WTC11 (cell line): Measurements from ENCODE around the gene PBOV1. TPM values are rescaled to one million over a fixed set of nuclear protein-coding genes. Genes with fewer than 3 reads are reported as not detected.

ENCODE experiments used
- ATAC-seq: fragments of 200-7000 bp; cut with Tn5 transposase; 2 replicates; pipeline ENCODE4 v1.10.0; 2021; ENCODE audit warnings: mild to moderate bottlenecking, moderate library complexity
- CTCF ChIA-PET: fragments of 300-600 bp; sonication (Branson Sonifier 250); formaldehyde crosslinking; loops from one replicate; lab custom pipeline; 2021; ENCODE audit warnings: antibody characterized with exemption; lab: Charles Lee
- POLR2A ChIA-PET: fragments of 350-600 bp; sonication (Branson Sonifier 250); formaldehyde crosslinking; loops from one replicate; lab custom pipeline; 2021; ENCODE audit warnings: antibody characterized with exemption; lab: Charles Lee
- DNase-seq: peaks from one replicate; pipeline ENCODE4 v3.0.0; 2021; ENCODE audit warnings: low spot score
- H3K27ac Mint-ChIP-seq: 2 replicates; pipeline ENCODE4 v1.8.0; 2021; ENCODE audit warnings: mixed read lengths
- H3K27me3 Mint-ChIP-seq: 2 replicates; pipeline ENCODE4 v1.8.0; 2021; ENCODE audit warnings: low read depth, mild to moderate bottlenecking, moderate library complexity, mixed read lengths
- H3K36me3 Mint-ChIP-seq: 2 replicates; pipeline ENCODE4 v1.8.0; 2021; ENCODE audit warnings: mixed read lengths
- H3K4me1 Mint-ChIP-seq: 2 replicates; pipeline ENCODE4 v1.8.0; 2022; ENCODE audit warnings: mixed read lengths
- H3K4me3 Mint-ChIP-seq: 2 replicates; pipeline ENCODE4 v1.8.0; 2021; ENCODE audit warnings: mild to moderate bottlenecking, moderate library complexity, mixed read lengths
- H3K9me3 Mint-ChIP-seq: 2 replicates; pipeline ENCODE4 v1.8.0; 2021; ENCODE audit warnings: mixed read lengths
- FOXK1 ChIP-seq: sonication (generic); formaldehyde crosslinking; IDR thresholded peaks from 2 replicates; pipeline ENCODE4 v1.8.0; 2022; ENCODE audit warnings: mild to moderate bottlenecking, moderate library complexity, missing genetic modification reagents
- FOXP1 ChIP-seq: sonication (generic); formaldehyde crosslinking; IDR thresholded peaks from 2 replicates; pipeline ENCODE4 v1.8.0; 2022; ENCODE audit warnings: missing genetic modification reagents, mild to moderate bottlenecking, moderate library complexity, borderline replicate concordance
- GABPB1 ChIP-seq: sonication (generic); formaldehyde crosslinking; IDR thresholded peaks from 2 replicates; pipeline ENCODE4 v1.8.1; 2023; ENCODE audit warnings: mild to moderate bottlenecking, missing genetic modification reagents
- IRF2 ChIP-seq: sonication (generic); formaldehyde crosslinking; IDR thresholded peaks from 2 replicates; pipeline ENCODE4 v1.8.0; 2022; ENCODE audit warnings: low read depth, missing genetic modification reagents, borderline replicate concordance
- NR1H2 ChIP-seq: sonication (generic); formaldehyde crosslinking; IDR thresholded peaks from 2 replicates; pipeline ENCODE4 v1.9.0; 2021; ENCODE audit warnings: mild to moderate bottlenecking, moderate library complexity, missing genetic modification reagents
- RORB ChIP-seq: fragments of 250-450 bp; sonication (Bioruptor Pico); IDR thresholded peaks from 2 replicates; pipeline ENCODE4 v1.9.0; 2021; ENCODE audit warnings: mild to moderate bottlenecking
- SOX15 ChIP-seq: fragments of 250-450 bp; sonication (Bioruptor Pico); IDR thresholded peaks from 2 replicates; pipeline ENCODE4 v1.9.0; 2021; ENCODE audit warnings: mild to moderate bottlenecking
- ZBTB21 ChIP-seq: sonication (generic); formaldehyde crosslinking; IDR thresholded peaks from 2 replicates; pipeline ENCODE4 v1.8.1; 2023; ENCODE audit warnings: mild to moderate bottlenecking, missing genetic modification reagents, borderline replicate concordance
- ZNF219 ChIP-seq: sonication (generic); formaldehyde crosslinking; IDR thresholded peaks from 2 replicates; pipeline ENCODE4 v1.8.0; 2023; ENCODE audit warnings: missing genetic modification reagents, mild to moderate bottlenecking, borderline replicate concordance
- ZNF423 ChIP-seq: fragments of 250-450 bp; sonication (Bioruptor Pico); IDR thresholded peaks from 2 replicates; pipeline ENCODE4 v2.1.2; 2022; ENCODE audit warnings: mild to moderate bottlenecking, moderate library complexity
- total RNA-seq: library from RNA; stranded (reverse); gene quantifications from 3 replicates; pipeline ENCODE4 v1.2.3, GENCODE V29; 2021
- TF ChIP-seq, protein P1 (sequence below): sonication (generic); formaldehyde crosslinking; IDR thresholded peaks from 2 replicates; pipeline ENCODE4 v1.8.1; 2022; ENCODE audit warnings: mild to moderate bottlenecking, missing genetic modification reagents, moderate library complexity, borderline replicate concordance
- TF ChIP-seq, protein P2 (sequence below): sonication (generic); formaldehyde crosslinking; IDR thresholded peaks from 2 replicates; pipeline ENCODE4 v1.8.0; 2023; ENCODE audit warnings: mild to moderate bottlenecking, missing genetic modification reagents
- TF ChIP-seq, protein P3 (sequence below): sonication (generic); formaldehyde crosslinking; IDR thresholded peaks from 2 replicates; pipeline ENCODE4 v1.8.0; 2022; ENCODE audit warnings: mild to moderate bottlenecking, missing genetic modification reagents
- TF ChIP-seq, protein P4 (sequence below): sonication (generic); formaldehyde crosslinking; IDR thresholded peaks from 2 replicates; pipeline ENCODE4 v1.8.1; 2023; ENCODE audit warnings: mild to moderate bottlenecking, missing genetic modification reagents, borderline replicate concordance
- TF ChIP-seq, protein P5 (sequence below): sonication (generic); formaldehyde crosslinking; IDR thresholded peaks from 2 replicates; pipeline ENCODE4 v1.8.1; 2022; ENCODE audit warnings: low read depth, mild to moderate bottlenecking, moderate library complexity, missing genetic modification reagents, borderline replicate concordance
- TF ChIP-seq, protein P6 (sequence below): fragments of 250-450 bp; sonication (Bioruptor Pico); IDR thresholded peaks from 2 replicates; pipeline ENCODE4 v1.9.0; 2021; ENCODE audit warnings: mild to moderate bottlenecking
- TF ChIP-seq, protein P7 (sequence below): sonication (generic); formaldehyde crosslinking; IDR thresholded peaks from 2 replicates; pipeline ENCODE4 v1.8.1; 2022; ENCODE audit warnings: mild to moderate bottlenecking, moderate library complexity, missing genetic modification reagents

The PBOV1 gene
- total RNA-seq, 1 experiment from 2014 or later = not detected

DNA sequence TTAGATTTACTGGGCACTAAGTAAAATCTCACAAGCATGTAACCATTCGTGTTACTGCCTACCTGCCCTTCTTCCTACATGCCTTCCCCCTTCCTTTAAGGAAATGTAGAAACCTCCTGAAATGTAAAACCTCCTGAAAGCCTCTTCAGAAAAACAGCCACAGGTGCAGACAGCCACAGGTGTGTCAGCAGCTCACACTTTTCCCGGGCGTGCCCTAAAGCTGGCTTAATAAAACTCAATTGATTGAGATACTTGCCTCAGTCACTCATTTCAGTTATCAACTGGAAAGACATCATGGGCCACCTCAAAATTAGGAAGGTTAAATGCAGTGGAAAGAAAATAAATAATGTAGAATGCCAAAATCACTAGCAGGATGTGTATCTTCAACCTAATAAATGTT lies 23.1 kb upstream of the PBOV1 start (continued):
- TF ChIP-seq, protein P1, sequence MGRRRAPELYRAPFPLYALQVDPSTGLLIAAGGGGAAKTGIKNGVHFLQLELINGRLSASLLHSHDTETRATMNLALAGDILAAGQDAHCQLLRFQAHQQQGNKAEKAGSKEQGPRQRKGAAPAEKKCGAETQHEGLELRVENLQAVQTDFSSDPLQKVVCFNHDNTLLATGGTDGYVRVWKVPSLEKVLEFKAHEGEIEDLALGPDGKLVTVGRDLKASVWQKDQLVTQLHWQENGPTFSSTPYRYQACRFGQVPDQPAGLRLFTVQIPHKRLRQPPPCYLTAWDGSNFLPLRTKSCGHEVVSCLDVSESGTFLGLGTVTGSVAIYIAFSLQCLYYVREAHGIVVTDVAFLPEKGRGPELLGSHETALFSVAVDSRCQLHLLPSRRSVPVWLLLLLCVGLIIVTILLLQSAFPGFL (CRISPR knock-in tag) = no peak
- TF ChIP-seq NR1H2 (CRISPR knock-in tag) (no peak), FOXP1 (CRISPR knock-in tag) (no peak), SOX15 (CRISPR knock-in tag) (no peak)
- TF ChIP-seq, protein P2, sequence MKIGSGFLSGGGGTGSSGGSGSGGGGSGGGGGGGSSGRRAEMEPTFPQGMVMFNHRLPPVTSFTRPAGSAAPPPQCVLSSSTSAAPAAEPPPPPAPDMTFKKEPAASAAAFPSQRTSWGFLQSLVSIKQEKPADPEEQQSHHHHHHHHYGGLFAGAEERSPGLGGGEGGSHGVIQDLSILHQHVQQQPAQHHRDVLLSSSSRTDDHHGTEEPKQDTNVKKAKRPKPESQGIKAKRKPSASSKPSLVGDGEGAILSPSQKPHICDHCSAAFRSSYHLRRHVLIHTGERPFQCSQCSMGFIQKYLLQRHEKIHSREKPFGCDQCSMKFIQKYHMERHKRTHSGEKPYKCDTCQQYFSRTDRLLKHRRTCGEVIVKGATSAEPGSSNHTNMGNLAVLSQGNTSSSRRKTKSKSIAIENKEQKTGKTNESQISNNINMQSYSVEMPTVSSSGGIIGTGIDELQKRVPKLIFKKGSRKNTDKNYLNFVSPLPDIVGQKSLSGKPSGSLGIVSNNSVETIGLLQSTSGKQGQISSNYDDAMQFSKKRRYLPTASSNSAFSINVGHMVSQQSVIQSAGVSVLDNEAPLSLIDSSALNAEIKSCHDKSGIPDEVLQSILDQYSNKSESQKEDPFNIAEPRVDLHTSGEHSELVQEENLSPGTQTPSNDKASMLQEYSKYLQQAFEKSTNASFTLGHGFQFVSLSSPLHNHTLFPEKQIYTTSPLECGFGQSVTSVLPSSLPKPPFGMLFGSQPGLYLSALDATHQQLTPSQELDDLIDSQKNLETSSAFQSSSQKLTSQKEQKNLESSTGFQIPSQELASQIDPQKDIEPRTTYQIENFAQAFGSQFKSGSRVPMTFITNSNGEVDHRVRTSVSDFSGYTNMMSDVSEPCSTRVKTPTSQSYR (CRISPR knock-in tag) = no peak

DNA sequence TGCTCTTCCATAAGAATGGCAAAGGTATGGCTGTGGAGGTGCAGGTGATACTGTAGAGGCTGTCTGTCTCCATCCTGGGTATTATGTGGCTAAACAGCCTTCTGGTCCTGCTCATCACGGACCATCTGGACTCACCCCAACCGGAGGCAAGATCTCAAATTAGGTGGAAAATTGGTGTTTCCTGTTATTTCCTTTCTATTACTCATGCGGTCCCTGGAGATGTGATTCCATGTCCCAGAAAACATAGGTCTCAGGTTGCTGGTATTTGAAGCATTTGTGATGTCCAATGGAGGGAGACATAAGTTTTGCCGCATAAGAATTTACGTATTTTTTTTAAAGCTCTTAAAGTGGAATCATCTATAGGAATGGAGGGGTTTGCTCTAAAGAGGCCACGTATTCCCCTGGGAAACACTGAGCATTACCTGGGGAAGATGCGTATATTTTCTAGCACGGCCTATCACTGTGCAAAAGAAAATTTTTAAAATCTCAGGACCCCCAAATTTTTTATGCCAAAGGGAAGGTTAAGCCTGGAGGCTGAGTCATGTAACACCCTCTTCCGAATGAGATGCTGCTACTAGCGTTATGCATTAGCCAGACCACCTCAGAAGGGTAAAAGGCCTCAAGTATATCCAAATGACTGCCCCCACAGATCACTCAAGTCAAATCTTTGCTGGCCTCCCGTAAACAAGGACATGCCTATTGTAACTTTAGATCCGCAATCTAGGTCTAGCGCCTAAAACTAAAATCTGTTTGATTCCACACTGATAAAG lies 22.4 kb upstream of the PBOV1 start:
- CTCF ChIA-PET = no interaction called here
- Mint-ChIP-seq H3K4me1 (peaks cover 25% of the 10 kb centered on the region), H3K27me3 (no peaks in the 10 kb centered on the region), H3K9me3 (no peaks in the 10 kb centered on the region), H3K27ac (no peak overlapping the region; the same call in 1 of the 2 replicates), H3K4me3 (no peak overlapping the region), H3K36me3 (no peaks in the 10 kb centered on the region)
- POLR2A ChIA-PET = no interaction called here
- no peak for TF ChIP-seq RORB (CRISPR knock-in tag)
- DNase-seq = no peak
- ATAC-seq = no peak

DNA sequence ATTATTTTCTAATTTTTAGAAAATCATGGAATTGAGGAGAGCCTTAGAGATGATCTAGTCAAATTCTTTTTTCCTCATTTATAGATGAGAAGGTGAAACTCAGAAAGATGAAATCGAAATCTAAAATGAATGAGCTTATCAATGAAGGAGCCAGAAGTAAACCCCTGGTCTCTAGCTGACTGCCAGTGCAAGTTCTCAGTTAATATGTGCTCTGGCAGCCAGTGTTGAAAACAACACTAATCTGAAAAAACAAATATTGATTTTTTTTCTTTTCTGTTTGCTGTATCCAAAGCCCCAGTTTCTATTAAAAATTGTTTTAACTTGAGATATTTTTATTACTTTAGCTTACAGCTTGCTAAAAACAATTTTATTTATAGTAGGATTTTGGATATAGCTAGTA lies 21.5 kb upstream of the PBOV1 start:
- Mint-ChIP-seq H3K9me3 (no peaks in the 10 kb centered on the region), H3K36me3 (no peaks in the 10 kb centered on the region), H3K27me3 (no peaks in the 10 kb centered on the region), H3K4me3 (no peak overlapping the region), H3K27ac (no peak overlapping the region), H3K4me1 (peaks cover 25% of the 10 kb centered on the region)
- no peak for DNase-seq
- POLR2A ChIA-PET = no interaction called here
- CTCF ChIA-PET = no interaction called here
- no peak for ATAC-seq
- TF ChIP-seq FOXK1 (CRISPR knock-in tag) (no peak), ZBTB21 (CRISPR knock-in tag) (no peak), ZNF219 (CRISPR knock-in tag) (no peak), GABPB1 (CRISPR knock-in tag) (no peak), IRF2 (CRISPR knock-in tag) (no peak), ZNF423 (CRISPR knock-in tag) (no peak)
- TF ChIP-seq, protein P3, sequence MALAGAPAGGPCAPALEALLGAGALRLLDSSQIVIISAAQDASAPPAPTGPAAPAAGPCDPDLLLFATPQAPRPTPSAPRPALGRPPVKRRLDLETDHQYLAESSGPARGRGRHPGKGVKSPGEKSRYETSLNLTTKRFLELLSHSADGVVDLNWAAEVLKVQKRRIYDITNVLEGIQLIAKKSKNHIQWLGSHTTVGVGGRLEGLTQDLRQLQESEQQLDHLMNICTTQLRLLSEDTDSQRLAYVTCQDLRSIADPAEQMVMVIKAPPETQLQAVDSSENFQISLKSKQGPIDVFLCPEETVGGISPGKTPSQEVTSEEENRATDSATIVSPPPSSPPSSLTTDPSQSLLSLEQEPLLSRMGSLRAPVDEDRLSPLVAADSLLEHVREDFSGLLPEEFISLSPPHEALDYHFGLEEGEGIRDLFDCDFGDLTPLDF (CRISPR knock-in tag) = no peak
- TF ChIP-seq, protein P4, sequence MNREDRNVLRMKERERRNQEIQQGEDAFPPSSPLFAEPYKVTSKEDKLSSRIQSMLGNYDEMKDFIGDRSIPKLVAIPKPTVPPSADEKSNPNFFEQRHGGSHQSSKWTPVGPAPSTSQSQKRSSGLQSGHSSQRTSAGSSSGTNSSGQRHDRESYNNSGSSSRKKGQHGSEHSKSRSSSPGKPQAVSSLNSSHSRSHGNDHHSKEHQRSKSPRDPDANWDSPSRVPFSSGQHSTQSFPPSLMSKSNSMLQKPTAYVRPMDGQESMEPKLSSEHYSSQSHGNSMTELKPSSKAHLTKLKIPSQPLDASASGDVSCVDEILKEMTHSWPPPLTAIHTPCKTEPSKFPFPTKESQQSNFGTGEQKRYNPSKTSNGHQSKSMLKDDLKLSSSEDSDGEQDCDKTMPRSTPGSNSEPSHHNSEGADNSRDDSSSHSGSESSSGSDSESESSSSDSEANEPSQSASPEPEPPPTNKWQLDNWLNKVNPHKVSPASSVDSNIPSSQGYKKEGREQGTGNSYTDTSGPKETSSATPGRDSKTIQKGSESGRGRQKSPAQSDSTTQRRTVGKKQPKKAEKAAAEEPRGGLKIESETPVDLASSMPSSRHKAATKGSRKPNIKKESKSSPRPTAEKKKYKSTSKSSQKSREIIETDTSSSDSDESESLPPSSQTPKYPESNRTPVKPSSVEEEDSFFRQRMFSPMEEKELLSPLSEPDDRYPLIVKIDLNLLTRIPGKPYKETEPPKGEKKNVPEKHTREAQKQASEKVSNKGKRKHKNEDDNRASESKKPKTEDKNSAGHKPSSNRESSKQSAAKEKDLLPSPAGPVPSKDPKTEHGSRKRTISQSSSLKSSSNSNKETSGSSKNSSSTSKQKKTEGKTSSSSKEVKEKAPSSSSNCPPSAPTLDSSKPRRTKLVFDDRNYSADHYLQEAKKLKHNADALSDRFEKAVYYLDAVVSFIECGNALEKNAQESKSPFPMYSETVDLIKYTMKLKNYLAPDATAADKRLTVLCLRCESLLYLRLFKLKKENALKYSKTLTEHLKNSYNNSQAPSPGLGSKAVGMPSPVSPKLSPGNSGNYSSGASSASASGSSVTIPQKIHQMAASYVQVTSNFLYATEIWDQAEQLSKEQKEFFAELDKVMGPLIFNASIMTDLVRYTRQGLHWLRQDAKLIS (CRISPR knock-in tag) = no peak
- TF ChIP-seq, protein P5, sequence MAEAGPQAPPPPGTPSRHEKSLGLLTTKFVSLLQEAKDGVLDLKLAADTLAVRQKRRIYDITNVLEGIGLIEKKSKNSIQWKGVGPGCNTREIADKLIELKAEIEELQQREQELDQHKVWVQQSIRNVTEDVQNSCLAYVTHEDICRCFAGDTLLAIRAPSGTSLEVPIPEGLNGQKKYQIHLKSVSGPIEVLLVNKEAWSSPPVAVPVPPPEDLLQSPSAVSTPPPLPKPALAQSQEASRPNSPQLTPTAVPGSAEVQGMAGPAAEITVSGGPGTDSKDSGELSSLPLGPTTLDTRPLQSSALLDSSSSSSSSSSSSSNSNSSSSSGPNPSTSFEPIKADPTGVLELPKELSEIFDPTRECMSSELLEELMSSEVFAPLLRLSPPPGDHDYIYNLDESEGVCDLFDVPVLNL (CRISPR knock-in tag) = no peak
- TF ChIP-seq, protein P6, sequence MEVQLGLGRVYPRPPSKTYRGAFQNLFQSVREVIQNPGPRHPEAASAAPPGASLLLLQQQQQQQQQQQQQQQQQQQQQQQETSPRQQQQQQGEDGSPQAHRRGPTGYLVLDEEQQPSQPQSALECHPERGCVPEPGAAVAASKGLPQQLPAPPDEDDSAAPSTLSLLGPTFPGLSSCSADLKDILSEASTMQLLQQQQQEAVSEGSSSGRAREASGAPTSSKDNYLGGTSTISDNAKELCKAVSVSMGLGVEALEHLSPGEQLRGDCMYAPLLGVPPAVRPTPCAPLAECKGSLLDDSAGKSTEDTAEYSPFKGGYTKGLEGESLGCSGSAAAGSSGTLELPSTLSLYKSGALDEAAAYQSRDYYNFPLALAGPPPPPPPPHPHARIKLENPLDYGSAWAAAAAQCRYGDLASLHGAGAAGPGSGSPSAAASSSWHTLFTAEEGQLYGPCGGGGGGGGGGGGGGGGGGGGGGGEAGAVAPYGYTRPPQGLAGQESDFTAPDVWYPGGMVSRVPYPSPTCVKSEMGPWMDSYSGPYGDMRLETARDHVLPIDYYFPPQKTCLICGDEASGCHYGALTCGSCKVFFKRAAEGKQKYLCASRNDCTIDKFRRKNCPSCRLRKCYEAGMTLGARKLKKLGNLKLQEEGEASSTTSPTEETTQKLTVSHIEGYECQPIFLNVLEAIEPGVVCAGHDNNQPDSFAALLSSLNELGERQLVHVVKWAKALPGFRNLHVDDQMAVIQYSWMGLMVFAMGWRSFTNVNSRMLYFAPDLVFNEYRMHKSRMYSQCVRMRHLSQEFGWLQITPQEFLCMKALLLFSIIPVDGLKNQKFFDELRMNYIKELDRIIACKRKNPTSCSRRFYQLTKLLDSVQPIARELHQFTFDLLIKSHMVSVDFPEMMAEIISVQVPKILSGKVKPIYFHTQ = no peak
- TF ChIP-seq, protein P7, sequence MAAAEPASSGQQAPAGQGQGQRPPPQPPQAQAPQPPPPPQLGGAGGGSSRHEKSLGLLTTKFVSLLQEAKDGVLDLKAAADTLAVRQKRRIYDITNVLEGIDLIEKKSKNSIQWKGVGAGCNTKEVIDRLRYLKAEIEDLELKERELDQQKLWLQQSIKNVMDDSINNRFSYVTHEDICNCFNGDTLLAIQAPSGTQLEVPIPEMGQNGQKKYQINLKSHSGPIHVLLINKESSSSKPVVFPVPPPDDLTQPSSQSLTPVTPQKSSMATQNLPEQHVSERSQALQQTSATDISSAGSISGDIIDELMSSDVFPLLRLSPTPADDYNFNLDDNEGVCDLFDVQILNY (CRISPR knock-in tag) = no peak
